ENCODE results near the gene SAMD14.

Gene SAMD14

DNA sequence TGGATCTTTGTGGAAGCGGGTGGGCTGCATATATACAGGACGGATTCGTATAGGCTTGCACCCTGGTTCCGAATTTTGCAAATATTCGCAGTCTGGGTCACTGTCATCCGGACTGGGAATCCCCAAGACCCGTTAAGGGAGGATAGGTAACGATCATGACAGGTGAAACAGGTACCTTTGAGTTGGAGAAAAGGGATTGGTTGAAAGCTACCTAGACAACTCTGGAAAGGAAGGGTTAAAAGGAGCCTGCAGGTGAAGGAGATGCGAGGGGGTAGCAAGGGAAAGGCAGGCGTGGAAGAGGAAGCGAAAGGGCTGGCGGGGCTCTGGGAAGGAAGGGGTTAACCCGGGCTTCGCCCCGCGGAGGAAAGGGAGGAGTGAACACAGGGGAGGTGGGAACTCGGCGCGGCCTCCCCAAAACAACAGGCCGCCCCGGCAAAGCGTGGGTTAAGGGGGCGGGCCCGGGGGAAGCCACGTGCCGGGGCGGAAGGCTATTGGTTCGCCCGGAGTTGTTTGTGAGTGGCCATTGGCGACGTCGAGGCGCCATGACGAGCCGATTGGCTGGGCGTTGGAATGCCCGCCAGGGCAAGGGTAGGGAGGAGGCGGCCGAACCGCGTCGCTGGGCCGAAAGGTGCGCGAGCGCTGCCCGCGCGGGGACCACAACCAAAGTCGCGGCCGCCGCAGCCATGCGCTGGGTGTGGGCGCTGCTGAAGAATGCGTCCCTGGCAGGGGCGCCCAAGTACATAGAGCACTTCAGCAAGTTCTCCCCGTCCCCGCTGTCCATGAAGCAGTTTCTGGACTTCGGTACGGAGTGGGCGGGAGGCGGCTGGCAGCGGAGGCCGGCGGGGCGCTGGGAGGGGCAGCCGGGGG lies 35.0 kb downstream of the SAMD14 start, which contains the start of gene PDK2:
TSS of gene PDK2 (plus strand) at position 599 of the 867 bp plus-strand sequence. CDS start at position 684, 85 bp downstream.
- peak; percentile 90 to 97 (median 95) for DNase-seq

- peak; percentile 71 to 91 (median 81) for DNase-seq
Observed at GRCh38 chr17:50094243-50094752, 35.7 kb downstream of the SAMD14 start.

DNA sequence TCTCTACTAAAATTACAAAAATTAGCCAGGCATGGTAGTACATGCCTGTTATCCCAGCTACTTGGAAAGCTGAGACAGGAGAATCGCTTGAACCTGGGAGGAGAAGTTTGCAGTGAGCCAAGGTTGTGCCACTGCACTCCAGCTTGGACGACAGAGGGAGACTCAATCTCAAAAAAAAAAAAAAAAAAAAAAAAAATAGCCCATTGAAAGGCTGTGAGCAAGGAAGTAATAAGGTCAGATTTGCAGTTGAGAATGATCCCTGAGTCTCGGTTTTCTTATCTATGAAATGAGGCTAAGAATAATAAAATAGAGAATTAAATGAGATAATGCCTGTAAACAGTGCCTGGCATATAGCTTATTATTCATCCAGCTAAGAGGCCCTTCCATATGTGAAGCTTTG lies 36.2 kb downstream of the SAMD14 start:
- DNase-seq = no peak

DNA sequence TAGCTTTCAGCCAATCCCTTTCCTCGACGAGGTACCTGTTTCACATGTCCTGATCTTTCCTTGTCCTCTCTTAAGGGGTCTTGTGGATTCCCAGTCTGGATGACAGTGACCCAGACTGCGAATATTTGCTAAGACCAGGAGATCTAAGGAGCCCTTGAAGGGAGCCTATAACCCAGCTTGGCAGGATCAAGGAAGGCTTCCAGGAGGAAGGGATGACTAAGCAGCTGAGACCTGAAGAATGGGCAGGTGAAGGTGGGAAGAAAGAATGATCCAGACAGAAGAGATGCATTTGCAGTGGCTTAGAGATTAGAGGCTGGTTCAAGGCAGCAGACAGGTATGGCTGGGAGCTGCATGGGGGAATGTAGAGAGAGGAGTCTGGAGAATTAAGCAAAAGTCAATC lies 36.7 kb downstream of the SAMD14 start:
- no peak for DNase-seq

DNA sequence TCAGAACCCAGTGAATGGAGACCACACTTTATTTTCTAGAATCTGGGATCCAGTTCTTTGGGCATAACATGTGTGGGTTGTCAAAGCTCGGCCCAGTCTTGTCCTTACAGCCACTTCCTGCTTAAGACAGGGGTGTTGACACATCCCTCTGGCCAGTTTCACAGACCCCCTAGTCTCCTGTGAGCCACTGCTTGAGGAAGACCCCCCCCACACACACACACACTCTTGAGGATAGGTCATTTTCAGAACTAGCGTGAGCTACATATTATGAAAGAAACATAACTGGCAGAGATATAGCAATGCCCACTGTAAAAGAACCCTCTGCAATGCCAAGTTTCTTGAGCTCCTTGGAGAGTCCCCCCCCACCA lies 38.1 kb downstream of the SAMD14 start:
- no peak for DNase-seq

DNA sequence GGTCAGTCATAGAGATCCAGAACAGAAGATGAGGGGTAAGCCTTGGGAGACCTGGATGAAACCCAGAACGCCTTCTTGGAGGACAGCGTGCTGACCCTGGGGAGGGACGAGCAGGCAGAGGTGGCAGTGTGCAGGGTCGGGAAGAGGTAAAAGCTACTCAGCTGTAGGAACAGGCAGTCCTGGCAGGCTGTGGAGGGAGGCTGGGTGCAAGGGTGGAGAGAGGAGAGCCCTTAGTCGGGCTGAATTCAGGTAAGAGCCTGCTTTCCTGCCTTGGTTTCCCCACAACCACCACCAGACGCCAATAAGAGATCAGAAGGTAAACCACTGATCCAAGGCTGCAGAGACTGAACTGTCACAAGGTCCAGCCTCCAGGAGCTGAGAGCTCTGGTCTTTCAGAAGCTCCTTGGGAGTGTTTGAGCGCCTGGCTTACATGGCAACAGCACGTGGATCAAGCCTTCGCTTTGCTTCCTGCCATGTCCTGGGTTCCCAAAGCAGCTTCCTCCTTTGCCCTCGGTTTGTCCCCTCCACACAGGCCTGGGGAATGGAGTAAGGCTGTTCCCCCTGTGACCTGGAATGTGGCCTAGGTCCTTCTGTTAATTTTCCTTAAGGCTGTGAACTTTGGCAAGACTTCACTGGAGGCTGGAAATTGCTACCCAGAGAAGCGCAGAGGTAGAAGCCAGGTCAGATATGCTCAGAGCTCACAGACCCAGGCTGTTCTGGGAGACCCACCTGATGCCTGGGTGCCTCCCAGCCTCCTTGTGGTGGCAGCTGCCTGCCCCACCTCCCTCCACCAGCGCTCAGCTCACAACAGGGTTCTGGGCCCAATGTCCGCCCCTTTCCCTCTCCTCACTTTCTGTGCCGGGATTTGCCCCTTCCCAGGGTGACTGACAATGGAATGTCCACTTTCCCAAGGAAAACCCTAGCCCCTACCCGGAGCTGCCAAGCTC lies 38.7 kb downstream of the SAMD14 start:
- no peak for DNase-seq

DNA sequence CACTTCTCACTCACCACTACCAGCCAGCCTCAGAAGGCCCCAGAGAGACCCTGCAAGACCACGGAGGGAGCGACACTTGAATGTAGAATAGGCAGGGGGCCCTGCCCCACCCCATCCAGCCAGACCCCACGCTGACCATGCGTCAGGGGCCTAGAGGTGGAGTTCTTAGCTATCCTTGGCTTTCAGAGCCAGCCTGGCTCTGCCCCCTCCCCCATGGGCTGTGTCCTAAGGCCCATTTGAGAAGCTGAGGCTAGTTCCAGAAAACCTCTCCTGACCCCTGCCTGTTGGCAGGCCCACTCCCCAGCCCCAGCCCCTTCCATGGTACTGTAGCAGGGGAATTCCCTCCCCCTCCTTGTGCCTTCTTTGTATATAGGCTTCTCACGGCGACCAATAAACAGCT lies 39.9 kb downstream of the SAMD14 start:
- no peak for DNase-seq

DNA sequence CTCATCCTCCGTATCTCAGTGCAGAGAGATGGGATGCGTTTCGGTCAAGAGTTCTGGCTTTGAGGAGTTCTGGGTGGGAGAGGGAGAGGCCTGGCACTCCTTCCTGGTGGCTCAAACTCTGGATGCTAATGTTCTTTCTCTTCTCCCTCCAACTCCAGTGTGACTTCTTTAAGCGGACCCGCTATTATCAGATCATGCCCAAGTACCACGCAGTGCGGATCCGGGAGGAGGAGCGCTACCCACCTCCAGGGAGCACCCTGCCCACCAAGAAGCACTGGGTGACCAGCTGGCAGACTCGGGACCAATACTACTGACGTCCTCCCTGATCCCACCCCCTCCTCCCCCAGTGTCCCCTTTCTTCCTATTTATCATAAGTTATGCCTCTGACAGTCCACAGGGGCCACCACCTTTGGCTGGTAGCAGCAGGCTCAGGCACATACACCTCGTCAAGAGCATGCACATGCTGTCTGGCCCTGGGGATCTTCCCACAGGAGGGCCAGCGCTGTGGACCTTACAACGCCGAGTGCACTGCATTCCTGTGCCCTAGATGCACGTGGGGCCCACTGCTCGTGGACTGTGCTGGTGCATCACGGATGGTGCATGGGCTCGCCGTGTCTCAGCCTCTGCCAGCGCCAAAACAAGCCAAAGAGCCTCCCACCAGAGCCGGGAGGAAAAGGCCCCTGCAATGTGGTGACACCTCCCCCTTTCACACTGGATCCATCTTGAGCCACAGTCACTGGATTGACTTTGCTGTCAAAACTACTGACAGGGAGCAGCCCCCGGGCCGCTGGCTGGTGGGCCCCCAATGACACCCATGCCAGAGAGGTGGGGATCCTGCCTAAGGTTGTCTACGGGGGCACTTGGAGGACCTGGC lies 40.8 kb downstream of the SAMD14 start:
- DNase-seq = no peak

GRCh38 chr17:50087912-50088405 lies 42.0 kb downstream of the SAMD14 start:
- no peak for DNase-seq

DNA sequence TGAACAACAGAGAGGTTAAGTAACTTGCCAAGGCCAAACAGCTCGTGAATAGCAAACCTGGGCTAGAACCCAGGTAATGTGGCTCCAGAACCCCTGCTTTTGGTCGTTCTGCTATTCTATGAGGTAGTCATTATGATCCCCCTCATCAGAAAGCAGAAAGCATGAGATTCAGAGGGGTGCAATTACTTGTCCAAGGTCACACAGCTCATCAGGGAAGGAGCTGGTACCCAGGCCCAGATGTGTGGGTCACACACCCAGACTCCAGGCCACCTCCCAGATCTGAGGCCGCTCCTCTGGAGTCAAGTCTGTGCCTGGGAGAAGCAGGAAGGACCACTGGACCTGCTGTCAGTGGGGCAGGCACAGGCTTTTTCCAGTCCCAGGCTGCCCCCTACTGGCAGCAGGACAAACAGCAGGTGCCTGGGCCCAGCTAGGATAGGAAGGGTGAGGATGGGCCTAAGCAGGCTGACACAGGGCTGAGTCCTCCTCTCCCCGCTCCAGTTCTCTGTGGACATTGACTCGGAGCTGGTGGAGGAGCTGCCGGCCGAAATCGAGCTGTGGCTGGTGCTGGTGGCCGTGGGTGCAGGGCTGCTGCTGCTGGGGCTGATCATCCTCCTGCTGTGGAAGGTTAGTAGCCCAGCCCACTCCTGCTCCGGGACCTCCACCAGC lies 42.6 kb downstream of the SAMD14 start:
- peak; percentile 49 to 72 (median 63) for DNase-seq

GRCh38 chr17:50081757-50082156 lies 48.2 kb downstream of the SAMD14 start:
- DNase-seq = no peak

DNA sequence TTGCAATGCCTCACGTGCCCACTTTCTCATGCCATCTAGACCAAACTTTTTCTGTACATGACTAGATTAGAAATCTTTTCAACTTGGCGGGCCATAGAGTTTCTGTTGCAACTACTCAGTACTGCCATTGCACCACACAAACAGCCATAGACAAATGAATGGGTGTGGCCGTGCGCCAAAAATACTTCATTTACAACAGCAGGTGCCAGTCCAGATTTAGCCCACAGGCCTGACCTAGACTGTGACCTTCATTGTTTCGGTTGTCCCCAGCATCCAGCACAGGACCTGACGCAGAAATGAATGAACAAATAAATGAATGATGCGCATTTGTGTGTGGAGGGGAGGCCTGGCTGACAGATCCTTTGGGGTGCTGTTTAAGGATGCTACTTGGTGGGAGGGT lies 49.1 kb downstream of the SAMD14 start:
- DNase-seq = no peak

DNA sequence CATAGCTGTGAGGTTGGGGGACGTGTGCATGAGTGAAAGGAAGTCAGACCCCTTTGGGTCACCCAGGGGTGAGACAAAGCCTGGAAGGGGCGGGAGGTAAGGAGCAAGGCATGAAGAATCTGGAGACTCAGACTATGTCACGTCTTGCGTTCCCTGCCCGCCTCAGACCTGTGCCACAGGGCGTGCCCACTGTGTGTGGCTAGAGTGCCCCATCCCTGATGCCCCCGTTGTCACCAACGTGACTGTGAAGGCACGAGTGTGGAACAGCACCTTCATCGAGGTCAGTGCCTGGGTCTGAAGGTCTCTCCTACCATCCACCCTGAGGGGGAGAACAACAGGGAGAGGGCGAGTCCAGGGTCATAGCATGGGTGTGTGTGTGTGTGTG lies 49.9 kb downstream of the SAMD14 start:
- no peak for DNase-seq

GRCh38 chr17:50079334-50080095 lies 50.4 kb downstream of the SAMD14 start:
- no peak for DNase-seq

DNA sequence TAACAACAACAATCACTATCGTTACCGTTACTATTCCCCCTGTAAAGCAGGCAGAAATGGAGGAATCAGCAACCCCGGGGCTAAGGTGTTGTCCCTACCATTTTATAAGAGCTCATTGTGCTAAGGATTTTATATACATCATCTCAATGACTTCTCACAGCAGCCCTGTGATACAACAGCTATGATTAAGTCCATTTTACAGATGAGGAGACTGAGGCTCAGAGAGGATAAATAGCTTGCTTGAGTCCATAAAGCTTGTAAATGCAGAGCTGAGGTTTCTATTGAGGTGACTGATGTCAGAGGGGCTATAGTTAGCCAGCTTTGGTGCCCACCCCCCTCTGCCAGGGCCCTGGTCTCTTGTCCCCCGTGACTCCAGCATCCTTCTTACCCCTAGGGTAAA lies 51.5 kb downstream of the SAMD14 start:
- no peak for DNase-seq

- DNase-seq = no peak
Observed at GRCh38 chr17:50076591-50077235, 53.2 kb downstream of the SAMD14 start.

GRCh38 chr17:50076221-50076590 lies 53.8 kb downstream of the SAMD14 start:
- no peak for DNase-seq

DNA sequence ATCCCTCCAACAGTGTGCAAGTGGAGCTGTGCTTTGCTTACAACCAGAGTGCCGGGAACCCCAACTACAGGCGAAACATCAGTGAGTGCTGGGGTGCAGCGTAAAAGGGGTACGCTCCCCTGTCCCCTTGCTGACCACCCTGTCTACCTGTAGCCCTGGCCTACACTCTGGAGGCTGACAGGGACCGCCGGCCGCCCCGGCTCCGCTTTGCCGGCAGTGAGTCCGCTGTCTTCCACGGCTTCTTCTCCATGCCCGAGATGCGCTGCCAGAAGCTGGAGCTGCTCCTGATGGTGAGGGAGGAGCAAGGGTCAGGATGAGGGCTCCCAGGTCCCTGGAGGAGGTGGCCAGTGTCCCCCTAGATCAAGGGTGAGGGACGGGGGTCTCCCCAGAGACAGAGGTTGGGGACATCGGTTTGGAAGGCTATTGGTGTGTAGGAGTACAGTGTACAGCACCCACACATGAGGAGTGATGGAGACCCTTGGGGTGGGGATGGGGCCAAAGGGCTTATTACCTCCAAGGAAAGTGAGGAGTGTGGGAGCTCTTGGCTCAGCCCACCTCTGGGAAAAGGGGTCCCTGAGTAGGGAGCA lies 54.4 kb downstream of the SAMD14 start:
- DNase-seq = no peak

- no peak for DNase-seq
Observed at GRCh38 chr17:50074227-50074626, 55.7 kb downstream of the SAMD14 start.

GRCh38 chr17:50072925-50073324 lies 57.0 kb downstream of the SAMD14 start:
- DNase-seq = no peak

Measured in T-helper 1 cell (primary cell).